HG02759 (cell line): ENCODE results near the gene COPZ1.
"Not testable (repeated sequence)": the region's sequence is repeated elsewhere in the genome, so short reads cannot be mapped to it uniquely, and the experiment has no call there.

Experiments
- ATAC-seq: cut with Tn5 transposase; IDR thresholded peaks from one replicate; pipeline ENCODE4 v1.9.1; 2021; ENCODE audit warnings: mild to moderate bottlenecking, moderate library complexity; ENCODE audit not compliant: unreplicated experiment

The COPZ1 gene

DNA sequence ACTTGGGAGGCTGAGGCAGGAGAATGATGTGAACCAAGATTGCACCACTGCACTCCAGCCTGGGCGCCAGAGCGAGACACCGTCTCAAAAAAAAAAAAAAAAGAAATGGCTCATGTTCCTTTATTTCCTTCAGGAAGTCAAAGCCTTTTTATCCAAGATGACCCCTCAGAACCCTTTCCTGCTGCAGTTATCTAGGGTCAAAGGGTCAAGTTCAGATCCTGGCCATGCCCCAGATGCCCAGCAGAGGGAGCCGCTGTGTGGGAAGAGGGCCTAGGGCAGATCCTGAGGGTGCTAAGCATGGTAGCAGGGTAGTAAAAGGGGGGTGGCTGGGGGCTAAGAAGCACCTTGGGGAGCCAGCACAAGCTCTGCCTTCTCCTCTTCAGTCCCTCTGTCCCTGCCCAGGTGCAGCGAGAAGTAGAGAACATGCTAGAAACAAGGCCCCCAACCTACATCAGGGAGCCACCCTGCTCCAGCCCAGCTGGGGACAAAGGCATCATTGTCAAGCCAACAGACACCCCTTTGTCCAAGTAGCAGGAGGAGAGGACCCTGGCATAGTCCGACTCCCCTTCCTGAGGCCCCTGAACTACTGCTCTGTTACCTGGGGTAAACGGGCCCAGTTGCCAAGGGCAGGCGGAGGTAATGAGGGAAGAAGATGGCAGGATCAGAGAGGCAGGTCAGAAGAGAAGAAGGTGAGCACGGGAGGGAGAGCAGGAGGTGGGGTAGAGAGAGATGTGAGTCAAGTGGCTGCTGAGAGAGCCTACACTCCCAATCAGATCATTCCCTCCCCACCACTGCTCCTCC, 30.6 kb upstream of the COPZ1 start:
- ATAC-seq = no peak

GRCh38 chr12:54294953-54295566, 29.9 kb upstream of the COPZ1 start:
- ATAC-seq = no peak

DNA sequence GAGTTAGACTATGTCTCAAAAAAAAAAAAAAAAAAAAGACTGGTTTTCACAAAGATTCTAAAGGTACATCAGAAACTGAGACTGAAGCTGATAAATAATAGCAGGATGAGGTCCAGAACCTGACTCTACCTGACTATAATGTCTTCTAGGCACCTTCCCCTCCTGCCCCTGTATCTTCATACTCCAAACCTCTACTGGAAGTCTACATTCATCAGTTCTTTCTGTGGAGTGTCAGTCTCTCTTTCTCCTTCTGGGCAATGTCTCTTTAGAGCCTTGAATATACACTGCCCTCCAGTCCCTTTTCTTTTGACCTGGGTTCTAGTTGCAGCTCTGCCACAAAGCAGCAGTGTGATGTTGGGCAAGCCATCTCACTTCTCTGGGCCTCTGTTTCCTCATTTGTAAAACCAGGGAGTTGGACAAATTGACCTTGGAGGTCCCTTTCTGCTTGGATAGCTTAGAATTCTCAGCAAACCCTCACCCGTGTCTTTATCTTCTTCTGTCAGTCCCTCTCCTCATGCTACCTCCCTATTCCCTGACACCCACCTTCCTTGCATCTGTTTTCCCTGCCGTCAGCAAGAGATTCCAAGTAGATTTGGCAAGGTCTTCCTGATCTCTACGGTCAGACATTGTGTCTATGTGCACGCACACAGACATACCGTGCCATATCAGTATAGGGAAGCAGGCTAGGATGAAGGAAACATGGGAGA, 28.4 kb upstream of the COPZ1 start:
- ATAC-seq = no peak

- no peak for ATAC-seq
Observed at GRCh38 chr12:54298904-54299303, 26.0 kb upstream of the COPZ1 start.

DNA sequence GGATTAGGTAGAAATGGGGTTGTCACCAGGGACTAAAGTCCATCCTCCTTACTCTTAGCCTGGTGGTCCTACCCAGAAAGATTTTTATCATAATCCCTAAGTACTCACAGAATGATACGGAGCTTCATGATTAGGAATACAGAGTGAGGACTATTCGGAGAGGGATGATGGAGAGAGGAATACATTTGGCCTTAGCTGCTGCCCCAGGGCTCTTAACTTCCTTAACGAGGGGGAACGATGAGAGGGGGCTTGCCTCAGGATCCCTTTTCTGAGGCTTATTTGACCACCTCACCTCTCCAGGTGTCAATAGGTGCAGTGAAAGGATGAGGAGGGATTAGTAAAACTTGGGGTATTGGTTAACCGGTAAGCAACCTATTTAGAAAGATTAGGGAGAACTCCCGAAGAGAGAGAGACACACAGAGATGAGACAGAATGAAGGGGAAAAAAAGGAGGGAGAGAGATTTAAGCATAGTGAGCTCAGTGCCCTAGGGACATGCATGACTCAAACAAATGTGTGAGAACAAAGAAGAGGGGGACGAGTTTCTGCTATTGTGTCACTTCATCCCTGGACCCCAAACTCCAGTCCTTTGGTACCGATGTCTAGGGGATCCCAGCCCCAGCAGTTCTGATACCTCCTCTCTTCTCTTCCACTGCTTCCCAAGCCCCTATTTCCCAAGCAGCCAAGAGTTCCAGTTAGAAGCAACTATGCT, 25.3 kb upstream of the COPZ1 start:
- ATAC-seq = no peak

DNA sequence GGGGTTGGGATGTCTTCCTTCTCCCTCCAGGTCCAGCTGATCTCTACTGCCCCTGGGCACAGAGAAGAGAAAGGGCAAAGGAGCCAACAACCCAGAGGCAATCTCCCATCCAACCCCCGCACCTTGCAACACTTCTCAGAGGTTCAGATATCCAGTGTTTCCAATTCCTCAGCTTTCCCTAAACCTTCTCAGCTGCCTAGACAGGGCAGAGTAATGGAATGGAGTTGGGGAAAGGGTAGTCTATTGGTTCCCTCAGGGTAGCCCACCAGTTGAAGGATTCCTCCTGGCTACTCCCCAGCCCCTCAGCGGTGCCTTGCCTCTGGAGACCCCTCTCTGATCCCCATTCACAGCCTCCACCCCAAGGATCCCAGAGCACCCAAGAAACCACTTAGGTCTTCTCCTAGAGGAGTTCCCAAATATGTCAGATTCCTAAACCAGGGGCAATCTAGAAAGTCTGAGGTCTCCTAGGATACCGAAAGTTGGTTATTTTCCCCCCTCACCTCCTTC, 24.7 kb upstream of the COPZ1 start:
- no peak for ATAC-seq

DNA sequence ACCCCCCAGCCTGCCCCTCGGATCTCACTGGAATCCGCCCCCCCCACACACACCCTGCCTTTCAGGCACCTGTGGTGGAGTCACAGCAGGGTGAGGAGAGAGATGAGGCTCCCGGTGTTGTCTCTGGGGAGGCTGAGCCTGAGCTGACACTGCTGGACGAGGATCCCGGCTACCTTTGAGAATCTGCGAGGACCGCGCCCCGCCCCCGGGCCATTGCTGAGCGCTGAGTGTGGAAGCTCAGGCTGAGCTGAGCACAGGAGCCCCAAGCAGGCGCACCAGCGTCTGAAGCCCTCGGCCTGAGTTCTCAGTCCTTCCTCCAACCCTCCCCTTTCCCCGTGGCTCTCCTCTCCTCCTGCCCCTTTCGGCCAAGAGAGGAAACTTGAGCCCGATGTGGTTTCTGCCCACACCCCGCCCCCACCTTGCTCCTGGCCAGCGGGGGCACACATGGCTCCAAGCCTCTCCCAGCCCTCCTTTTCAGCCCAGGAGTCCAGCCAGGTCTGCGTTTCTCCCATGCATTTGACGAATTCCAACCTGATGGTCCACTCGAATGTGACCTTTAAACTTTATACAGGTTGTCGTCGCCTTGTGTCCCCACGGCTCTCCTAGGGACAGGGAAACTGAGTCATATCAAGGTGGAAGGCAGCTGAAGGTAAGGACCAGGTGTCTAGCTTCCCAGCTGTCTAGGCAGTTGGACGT, 24.1 kb upstream of the COPZ1 start, which contains the start of gene NFE2:
Gene NFE2, minus strand, starts transcription at position 284 of the 696 bp plus-strand sequence. CDS start 5,767 bp downstream, outside the sequence.
- ATAC-seq = no peak

- no peak for ATAC-seq
Observed at GRCh38 chr12:54301428-54302048, 23.4 kb upstream of the COPZ1 start.

DNA sequence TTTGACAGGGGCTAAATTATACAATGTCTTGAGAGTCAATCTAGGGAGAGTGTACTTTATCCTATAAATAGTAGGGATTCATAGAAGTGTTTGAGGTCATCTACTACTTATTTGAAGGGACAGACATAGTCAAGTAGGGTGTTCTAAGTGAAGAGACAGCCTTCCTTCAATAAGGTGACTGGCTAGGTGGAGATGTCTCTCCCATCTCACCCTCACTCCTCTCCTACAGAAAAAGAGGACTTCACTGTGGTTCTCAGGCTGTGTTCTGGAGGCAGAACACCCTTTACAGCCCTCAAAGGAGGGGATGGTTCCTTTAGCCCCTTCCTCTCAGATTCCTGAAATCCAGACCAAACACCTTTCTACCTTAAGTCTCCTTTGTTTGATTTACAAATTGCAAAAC, 21.3 kb upstream of the COPZ1 start:
- no peak for ATAC-seq

GRCh38 chr12:54304187-54304810, 20.6 kb upstream of the COPZ1 start:
- peak; percentile 58 for ATAC-seq

GRCh38 chr12:54306925-54307741, 17.8 kb upstream of the COPZ1 start:
- no peak for ATAC-seq

- ATAC-seq = no peak
Observed at GRCh38 chr12:54311051-54311450, 13.9 kb upstream of the COPZ1 start.

- not testable (repeated sequence) for ATAC-seq
Observed at GRCh38 chr12:54312309-54312708, 12.6 kb upstream of the COPZ1 start.

GRCh38 chr12:54321363-54321762, 3.6 kb upstream of the COPZ1 start:
- ATAC-seq = no peak

DNA sequence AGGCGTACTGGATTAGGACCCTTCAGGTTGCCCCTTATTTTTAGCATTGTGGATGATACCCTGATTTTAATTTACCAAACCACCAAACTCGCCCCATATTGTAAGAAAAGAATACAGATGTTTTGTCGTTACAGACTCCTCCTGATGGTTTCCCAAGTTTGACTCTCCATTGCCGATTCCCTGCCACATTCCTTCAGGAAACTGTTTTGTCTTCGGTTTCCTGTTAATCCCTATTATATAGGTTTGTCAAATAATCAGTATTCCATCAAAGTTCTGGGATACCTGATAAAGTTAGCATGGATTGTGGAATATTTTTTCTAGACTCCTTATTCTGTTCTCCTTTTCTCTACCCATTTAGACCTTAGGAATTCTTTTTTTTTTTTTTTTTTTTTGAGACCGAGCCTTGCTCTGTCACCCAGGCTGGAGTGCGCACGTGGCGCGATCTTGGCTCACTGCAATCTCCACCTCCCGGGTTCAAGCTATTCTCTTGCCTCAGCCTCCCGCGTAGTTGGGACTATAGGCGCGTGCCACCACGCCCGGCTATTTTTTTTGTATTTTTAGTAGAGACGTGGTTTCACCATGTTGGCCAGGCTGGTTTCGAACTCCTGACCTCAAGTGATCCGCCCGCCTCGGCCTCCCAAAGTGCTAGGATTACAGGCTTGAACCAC, 645 bp downstream of the COPZ1 start:
- ATAC-seq = not testable (repeated sequence)

DNA sequence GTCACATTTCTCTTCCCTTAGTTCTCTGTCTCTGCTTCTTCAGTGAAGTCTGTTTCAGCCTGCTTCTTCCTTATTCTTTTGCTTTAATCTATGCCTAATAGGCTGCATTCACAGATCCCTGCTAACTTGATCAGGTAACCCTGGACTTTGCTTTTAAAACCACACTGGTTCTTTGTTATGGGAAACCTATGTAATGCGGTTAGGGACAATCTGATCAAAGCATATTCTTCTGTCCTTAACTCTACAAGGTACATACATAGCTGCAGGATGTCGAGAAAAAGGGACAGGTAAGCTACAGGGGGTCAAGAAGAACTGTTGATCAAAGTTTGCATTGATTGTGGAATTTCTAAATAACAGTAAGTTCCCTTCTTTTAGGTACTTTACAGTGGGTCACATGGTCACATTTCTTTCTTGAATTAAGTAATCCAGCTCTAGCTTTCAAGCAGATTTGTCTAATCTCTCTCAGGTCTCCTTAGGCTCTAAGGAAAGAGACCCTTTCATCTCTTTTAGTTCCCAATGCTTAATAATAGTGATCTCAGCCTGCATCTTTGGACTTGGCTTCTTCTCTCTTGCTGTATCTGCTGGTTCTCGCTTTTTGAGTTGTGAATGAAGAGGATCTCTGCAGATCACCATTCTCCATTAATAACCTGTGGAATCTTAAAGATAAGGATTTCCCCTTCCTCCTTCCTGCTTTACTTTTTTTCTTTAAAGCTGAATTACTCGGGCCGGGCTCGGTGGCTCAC, 3.8 kb downstream of the COPZ1 start:
- ATAC-seq = no peak

- ATAC-seq = no peak
Observed at GRCh38 chr12:54329759-54330158, 4.8 kb downstream of the COPZ1 start.
